ENCODE data around the gene EPHB2.

The EPHB2 gene

DNA sequence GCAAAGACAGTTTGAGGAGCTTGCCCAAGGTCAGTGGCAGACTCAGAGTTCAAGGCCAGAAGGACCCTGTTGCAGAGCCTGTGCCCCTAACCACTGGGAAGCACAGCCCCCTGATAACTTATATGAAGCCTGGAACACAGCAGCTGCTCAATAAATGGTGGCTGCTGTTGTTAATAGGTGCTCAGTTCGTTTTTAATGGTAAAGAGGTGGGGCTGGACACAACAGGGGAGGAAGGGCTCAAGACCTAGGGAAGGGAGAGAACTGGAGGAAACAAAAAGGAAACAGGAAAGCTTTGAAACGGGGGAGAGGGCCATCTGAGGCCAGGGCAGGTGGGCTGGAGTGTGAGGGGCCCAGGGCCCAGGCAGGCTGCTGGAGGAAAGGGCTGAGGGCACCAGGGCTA lies 136.6 kb downstream of the EPHB2 start:
- no peaks in the 10 kb centered on the region for H3K9me3 ChIP-seq (ENCODE audit: control insufficient read depth, low read length)
- H3K9ac ChIP-seq (ENCODE audit: low read length), result no peak overlapping the region
- no peaks in the 10 kb centered on the region for H3K36me3 ChIP-seq (ENCODE audit: control insufficient read depth, insufficient read depth, low read length)
- H3K4me1 ChIP-seq (ENCODE audit: control insufficient read depth, insufficient read depth, low read length), result no peaks in the 10 kb centered on the region
- no peak overlapping the region for H3K4me3 ChIP-seq (ENCODE audit: low read length)
- no peaks in the 10 kb centered on the region for H3K27me3 ChIP-seq (ENCODE audit: control insufficient read depth, insufficient read depth, low read length)

DNA sequence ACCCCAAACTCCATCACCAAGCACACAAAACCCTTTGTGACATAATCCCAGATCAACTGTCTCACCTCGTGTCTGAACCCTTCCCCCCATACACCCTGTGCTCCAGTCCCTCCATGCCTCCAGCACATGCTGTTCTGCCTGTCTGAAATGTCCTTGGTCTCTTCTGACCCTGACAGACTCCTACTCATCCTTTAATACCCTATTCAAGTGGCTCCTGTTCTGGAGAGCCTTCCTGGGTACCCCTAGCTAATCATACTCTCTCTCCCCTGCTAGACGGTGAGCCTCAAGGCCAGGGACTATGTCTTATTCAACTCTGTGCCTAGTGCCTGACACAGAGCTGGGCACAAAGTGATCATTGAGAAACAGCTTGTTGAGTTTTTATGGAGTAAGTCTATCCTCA lies 137.1 kb downstream of the EPHB2 start:
- H3K4me3 ChIP-seq (ENCODE audit: low read length), result no peak overlapping the region
- H3K36me3 ChIP-seq (ENCODE audit: control insufficient read depth, insufficient read depth, low read length), result no peaks in the 10 kb centered on the region
- no peak overlapping the region for H3K9ac ChIP-seq (ENCODE audit: low read length)
- no peaks in the 10 kb centered on the region for H3K27me3 ChIP-seq (ENCODE audit: control insufficient read depth, insufficient read depth, low read length)
- H3K9me3 ChIP-seq (ENCODE audit: control insufficient read depth, low read length), result no peaks in the 10 kb centered on the region
- no peaks in the 10 kb centered on the region for H3K4me1 ChIP-seq (ENCODE audit: control insufficient read depth, insufficient read depth, low read length)

DNA sequence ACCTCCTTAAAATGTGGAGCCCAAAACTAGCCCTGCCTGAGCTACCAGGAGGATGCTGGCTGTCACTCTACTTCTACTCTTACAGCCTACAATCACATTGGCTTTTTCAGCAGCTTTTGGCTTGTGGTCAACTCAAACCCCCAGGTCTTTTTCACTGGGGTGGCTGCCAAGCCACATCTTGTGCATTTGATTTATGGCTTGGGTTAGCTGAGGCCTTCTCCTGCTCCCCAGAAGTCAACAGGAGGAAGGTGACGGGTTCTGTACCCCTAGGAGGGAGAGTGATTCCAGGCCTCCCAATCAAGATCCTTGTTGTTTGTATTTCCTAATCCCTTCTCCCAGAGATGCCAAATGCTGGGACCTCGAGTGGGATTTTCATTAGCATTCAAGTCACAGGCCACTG lies 137.8 kb downstream of the EPHB2 start:
- Histone ChIP-seq H3K27me3 (ENCODE audit: control insufficient read depth, insufficient read depth, low read length) (no peaks in the 10 kb centered on the region), H3K4me3 (ENCODE audit: low read length) (no peak overlapping the region), H3K9me3 (ENCODE audit: control insufficient read depth, low read length) (no peaks in the 10 kb centered on the region), H3K36me3 (ENCODE audit: control insufficient read depth, insufficient read depth, low read length) (no peaks in the 10 kb centered on the region), H3K4me1 (ENCODE audit: control insufficient read depth, insufficient read depth, low read length) (no peaks in the 10 kb centered on the region), H3K9ac (ENCODE audit: low read length) (no peak overlapping the region)

GRCh38 chr1:22849770-22850169 lies 139.1 kb downstream of the EPHB2 start:
- H3K4me1 ChIP-seq (ENCODE audit: control insufficient read depth, insufficient read depth, low read length), result no peaks in the 10 kb centered on the region
- no peaks in the 10 kb centered on the region for H3K9me3 ChIP-seq (ENCODE audit: control insufficient read depth, low read length)
- H3K4me3 ChIP-seq (ENCODE audit: low read length), result no peak overlapping the region
- H3K9ac ChIP-seq (ENCODE audit: low read length), result no peak overlapping the region
- no peaks in the 10 kb centered on the region for H3K27me3 ChIP-seq (ENCODE audit: control insufficient read depth, insufficient read depth, low read length)
- no peaks in the 10 kb centered on the region for H3K36me3 ChIP-seq (ENCODE audit: control insufficient read depth, insufficient read depth, low read length)

- H3K27me3 ChIP-seq (ENCODE audit: control insufficient read depth, insufficient read depth, low read length), result no peaks in the 10 kb centered on the region
- H3K4me3 ChIP-seq (ENCODE audit: low read length), result no peak overlapping the region
- H3K9ac ChIP-seq (ENCODE audit: low read length), result no peak overlapping the region
- H3K36me3 ChIP-seq (ENCODE audit: control insufficient read depth, insufficient read depth, low read length), result no peaks in the 10 kb centered on the region
- no peaks in the 10 kb centered on the region for H3K4me1 ChIP-seq (ENCODE audit: control insufficient read depth, insufficient read depth, low read length)
- H3K9me3 ChIP-seq (ENCODE audit: control insufficient read depth, low read length), result no peaks in the 10 kb centered on the region
These were observed 139.6 kb downstream of the EPHB2 start for GRCh38 chr1:22850281-22850680.

GRCh38 chr1:22850681-22851080 lies 140.0 kb downstream of the EPHB2 start:
- Histone ChIP-seq H3K27me3 (ENCODE audit: control insufficient read depth, insufficient read depth, low read length) (no peaks in the 10 kb centered on the region), H3K4me3 (ENCODE audit: low read length) (no peak overlapping the region), H3K4me1 (ENCODE audit: control insufficient read depth, insufficient read depth, low read length) (no peaks in the 10 kb centered on the region), H3K36me3 (ENCODE audit: control insufficient read depth, insufficient read depth, low read length) (no peaks in the 10 kb centered on the region), H3K9me3 (ENCODE audit: control insufficient read depth, low read length) (no peaks in the 10 kb centered on the region), H3K9ac (ENCODE audit: low read length) (no peak overlapping the region)

- no peaks in the 10 kb centered on the region for H3K27me3 ChIP-seq (ENCODE audit: control insufficient read depth, insufficient read depth, low read length)
- H3K9me3 ChIP-seq (ENCODE audit: control insufficient read depth, low read length), result no peaks in the 10 kb centered on the region
- H3K4me3 ChIP-seq (ENCODE audit: low read length), result no peak overlapping the region
- H3K4me1 ChIP-seq (ENCODE audit: control insufficient read depth, insufficient read depth, low read length), result no peaks in the 10 kb centered on the region
- no peaks in the 10 kb centered on the region for H3K36me3 ChIP-seq (ENCODE audit: control insufficient read depth, insufficient read depth, low read length)
- H3K9ac ChIP-seq (ENCODE audit: low read length), result no peak overlapping the region
These were observed 140.9 kb downstream of the EPHB2 start for GRCh38 chr1:22851517-22851916.

DNA sequence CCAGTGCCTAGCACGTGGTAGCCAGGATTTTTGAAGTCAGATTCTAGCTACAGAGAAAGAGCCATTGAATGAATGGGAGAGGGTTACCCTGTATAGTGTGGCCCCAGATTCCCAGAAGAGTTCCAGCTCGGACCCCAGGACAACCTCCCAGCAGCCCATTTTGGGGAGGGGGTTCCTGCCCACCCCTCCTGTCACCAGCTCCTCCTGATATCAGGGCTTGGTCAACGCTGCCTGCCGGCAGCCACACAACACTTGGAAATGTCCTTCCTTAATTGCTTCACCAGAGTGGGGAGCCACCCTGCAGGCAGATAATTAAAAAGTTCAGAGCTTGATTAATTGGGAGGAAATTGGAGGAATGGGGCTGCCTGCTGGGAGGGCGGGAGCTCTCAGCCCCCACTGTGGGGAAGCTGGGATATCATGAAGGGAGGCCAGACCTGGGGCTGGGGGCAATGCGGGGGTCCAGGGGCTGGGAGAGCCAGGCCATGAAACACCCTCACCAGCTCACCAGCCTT lies 141.6 kb downstream of the EPHB2 start:
- no peak overlapping the region for H3K9ac ChIP-seq (ENCODE audit: low read length)
- H3K4me3 ChIP-seq (ENCODE audit: low read length), result no peak overlapping the region
- H3K36me3 ChIP-seq (ENCODE audit: control insufficient read depth, insufficient read depth, low read length), result no peaks in the 10 kb centered on the region
- H3K4me1 ChIP-seq (ENCODE audit: control insufficient read depth, insufficient read depth, low read length), result no peaks in the 10 kb centered on the region
- no peaks in the 10 kb centered on the region for H3K9me3 ChIP-seq (ENCODE audit: control insufficient read depth, low read length)
- H3K27me3 ChIP-seq (ENCODE audit: control insufficient read depth, insufficient read depth, low read length), result no peaks in the 10 kb centered on the region

- Histone ChIP-seq H3K4me3 (ENCODE audit: low read length) (no peak overlapping the region), H3K36me3 (ENCODE audit: control insufficient read depth, insufficient read depth, low read length) (no peaks in the 10 kb centered on the region), H3K4me1 (ENCODE audit: control insufficient read depth, insufficient read depth, low read length) (no peaks in the 10 kb centered on the region), H3K9ac (ENCODE audit: low read length) (no peak overlapping the region), H3K27me3 (ENCODE audit: control insufficient read depth, insufficient read depth, low read length) (no peaks in the 10 kb centered on the region), H3K9me3 (ENCODE audit: control insufficient read depth, low read length) (no peaks in the 10 kb centered on the region)
These were observed 143.1 kb downstream of the EPHB2 start for GRCh38 chr1:22853651-22854185.

GRCh38 chr1:22854688-22855565 lies 144.3 kb downstream of the EPHB2 start:
- no peaks in the 10 kb centered on the region for H3K9me3 ChIP-seq (ENCODE audit: control insufficient read depth, low read length)
- H3K9ac ChIP-seq (ENCODE audit: low read length), result no peak overlapping the region
- H3K4me3 ChIP-seq (ENCODE audit: low read length), result no peak overlapping the region
- H3K36me3 ChIP-seq (ENCODE audit: control insufficient read depth, insufficient read depth, low read length), result no peaks in the 10 kb centered on the region
- no peaks in the 10 kb centered on the region for H3K27me3 ChIP-seq (ENCODE audit: control insufficient read depth, insufficient read depth, low read length)
- no peaks in the 10 kb centered on the region for H3K4me1 ChIP-seq (ENCODE audit: control insufficient read depth, insufficient read depth, low read length)

- Histone ChIP-seq H3K4me3 (ENCODE audit: low read length) (no peak overlapping the region), H3K4me1 (ENCODE audit: control insufficient read depth, insufficient read depth, low read length) (no peaks in the 10 kb centered on the region), H3K36me3 (ENCODE audit: control insufficient read depth, insufficient read depth, low read length) (no peaks in the 10 kb centered on the region), H3K27me3 (ENCODE audit: control insufficient read depth, insufficient read depth, low read length) (no peaks in the 10 kb centered on the region), H3K9me3 (ENCODE audit: control insufficient read depth, low read length) (no peaks in the 10 kb centered on the region), H3K9ac (ENCODE audit: low read length) (no peak overlapping the region)
These were observed 145.3 kb downstream of the EPHB2 start for GRCh38 chr1:22855668-22856606.

- no peaks in the 10 kb centered on the region for H3K36me3 ChIP-seq (ENCODE audit: control insufficient read depth, insufficient read depth, low read length)
- no peaks in the 10 kb centered on the region for H3K9me3 ChIP-seq (ENCODE audit: control insufficient read depth, low read length)
- no peaks in the 10 kb centered on the region for H3K27me3 ChIP-seq (ENCODE audit: control insufficient read depth, insufficient read depth, low read length)
These were observed 147.0 kb downstream of the EPHB2 start for GRCh38 chr1:22857661-22858060.

More at GRCh38 chr1:22857661-22858060, 147.0 kb downstream of the EPHB2 start:
- Histone ChIP-seq H3K9ac (ENCODE audit: low read length) (no peak overlapping the region), H3K4me3 (ENCODE audit: low read length) (no peak overlapping the region), H3K4me1 (ENCODE audit: control insufficient read depth, insufficient read depth, low read length) (no peaks in the 10 kb centered on the region)
